HG03108 (cell line): ENCODE data around the gene ABCB1.
A peak's percentile ranks its signal among the peaks of the same experiment; 100 is the strongest.

Source experiments
- ATAC-seq: cut with Tn5 transposase; IDR thresholded peaks from one replicate; pipeline ENCODE4 v1.9.1; 2021; ENCODE audit warnings: moderate library complexity; ENCODE audit not compliant: unreplicated experiment

The ABCB1 gene

DNA sequence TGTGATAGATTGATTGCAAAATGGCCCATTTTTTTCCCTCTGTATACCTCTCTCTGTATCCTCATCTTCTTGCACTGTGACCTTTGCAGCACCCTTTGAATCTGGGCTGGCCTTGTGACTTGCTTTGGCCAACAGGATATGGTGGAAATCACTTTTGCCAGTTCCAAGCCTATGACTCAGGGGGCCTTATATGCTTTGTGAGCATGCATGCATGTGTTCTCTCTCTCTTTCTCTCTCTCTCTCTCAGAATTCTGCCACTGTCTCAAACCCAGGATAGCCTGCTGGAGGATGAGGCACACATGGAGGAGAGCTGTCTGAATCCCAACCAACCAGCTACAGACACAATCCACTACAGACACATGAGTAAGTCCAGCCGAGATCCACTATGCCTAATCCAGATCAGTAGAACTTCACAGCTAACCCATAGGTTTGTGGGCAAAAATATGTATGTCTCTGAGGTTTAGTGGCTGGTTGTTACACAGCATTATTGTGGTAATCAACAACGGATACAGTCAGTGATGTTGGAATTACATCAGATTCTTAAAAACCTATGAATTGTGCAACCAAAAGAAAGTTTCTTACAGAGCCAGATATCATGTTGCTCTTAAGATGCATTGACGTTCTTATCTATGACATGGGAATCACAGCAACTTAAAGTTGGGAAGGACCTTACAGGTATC is 83.4 kb downstream of the ABCB1 start:
- no peak for ATAC-seq

DNA sequence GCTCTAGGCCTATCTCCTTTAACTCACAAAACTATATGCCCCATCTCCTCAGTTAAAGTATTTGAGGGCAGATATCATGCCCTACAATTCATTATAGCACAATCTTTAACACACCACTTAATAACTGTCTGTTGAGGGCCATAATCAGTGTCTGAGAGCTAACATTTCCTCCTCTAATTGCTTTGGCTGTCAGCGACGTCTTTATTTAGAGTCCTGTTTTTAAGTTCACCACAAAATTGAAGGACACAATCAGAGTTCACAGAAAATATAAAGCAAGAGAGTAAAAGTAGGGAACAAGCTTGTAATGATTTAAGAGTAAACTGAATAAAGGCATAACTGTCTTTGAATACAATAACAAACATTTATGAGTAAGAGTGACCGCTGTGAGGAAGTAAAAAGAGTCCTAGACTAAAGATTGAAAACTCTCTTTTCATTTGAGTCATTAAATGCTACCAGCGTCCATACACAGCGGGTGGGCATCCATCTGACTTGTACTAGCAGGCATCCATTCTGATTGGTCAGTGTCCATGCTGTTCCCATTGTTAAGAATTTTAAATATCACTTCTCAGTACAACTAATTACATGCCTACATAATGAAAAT is 86.8 kb downstream of the ABCB1 start:
- ATAC-seq, result no peak

DNA sequence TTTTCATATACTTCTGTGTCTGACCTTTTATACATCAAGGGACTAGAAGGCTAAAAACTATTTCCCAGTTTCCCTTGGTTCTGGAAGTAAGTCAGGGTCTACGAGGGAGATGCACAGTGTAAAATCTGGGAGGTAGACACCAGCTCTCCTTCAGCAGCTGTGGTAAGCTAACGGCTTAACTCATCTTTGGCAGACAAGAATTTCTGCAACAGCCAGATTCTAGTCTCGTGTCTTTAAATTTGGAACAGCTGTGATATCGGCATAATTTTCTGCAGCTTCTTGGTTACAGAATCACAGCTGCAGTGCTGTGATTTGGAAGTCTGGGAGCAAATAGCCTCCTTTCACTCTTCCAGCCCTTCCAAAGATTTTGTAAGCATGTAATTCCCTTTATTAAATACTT is 87.8 kb downstream of the ABCB1 start:
- ATAC-seq, result no peak

DNA sequence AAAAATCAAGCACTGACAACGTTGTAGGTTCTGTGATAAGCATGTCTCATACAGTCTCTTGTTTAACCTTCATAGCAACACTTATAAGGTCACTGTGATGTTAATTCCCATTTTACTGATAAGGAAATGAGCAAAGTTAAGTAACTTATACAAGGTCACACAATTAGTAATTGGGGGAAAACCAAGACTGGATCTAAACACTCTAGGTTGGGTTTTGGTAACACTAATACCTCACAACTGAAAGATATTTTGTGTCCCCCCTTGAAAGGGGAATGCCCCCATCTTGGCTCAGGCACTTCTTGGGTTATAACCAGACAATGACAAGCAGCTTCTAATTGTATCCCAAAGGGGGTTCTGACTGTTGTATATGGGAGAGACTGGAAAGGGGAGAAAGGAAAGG is 89.2 kb downstream of the ABCB1 start:
- no peak for ATAC-seq

DNA sequence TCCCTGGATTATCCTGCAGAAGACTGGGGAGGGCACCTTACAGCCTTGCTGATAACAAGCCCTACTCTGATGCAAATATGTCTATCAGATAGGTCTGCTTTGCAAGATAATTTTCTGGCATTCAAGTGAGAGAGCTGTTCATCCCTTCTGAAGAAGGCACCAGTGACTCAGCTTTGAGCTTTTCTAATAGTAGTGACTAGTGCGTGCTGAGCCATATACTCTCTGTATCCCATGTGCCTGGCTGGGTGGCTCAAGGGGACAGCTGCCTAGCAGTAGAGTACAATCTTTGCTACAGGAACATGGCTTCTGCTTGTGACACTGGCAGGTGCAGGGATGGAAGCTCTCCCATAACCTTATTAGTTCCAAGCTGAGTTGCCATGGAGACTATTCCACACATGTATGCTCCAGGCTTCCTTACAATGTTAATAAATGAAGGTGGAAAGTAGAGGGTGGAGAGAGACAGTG is 90.2 kb downstream of the ABCB1 start:
- no peak for ATAC-seq

DNA sequence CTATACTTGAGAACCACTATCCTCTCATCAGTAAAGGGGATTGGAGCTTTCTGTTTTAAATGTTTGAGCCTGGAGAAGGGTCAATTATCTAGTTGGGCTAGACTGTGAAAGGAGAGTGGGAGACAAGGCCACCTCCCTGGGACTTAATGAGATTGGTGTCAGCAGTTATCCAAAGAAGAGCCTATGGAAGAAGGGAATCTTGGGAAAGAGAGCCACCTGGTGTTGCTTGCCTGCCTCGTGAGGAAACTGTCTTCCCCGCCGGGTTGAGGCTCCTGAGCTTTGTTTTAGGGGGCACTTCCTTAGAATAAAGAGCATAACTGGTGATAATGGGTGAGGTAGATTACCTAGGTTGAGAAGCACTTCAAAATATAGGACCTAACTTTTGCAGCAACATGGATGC is 93.2 kb downstream of the ABCB1 start:
- no peak for ATAC-seq

DNA sequence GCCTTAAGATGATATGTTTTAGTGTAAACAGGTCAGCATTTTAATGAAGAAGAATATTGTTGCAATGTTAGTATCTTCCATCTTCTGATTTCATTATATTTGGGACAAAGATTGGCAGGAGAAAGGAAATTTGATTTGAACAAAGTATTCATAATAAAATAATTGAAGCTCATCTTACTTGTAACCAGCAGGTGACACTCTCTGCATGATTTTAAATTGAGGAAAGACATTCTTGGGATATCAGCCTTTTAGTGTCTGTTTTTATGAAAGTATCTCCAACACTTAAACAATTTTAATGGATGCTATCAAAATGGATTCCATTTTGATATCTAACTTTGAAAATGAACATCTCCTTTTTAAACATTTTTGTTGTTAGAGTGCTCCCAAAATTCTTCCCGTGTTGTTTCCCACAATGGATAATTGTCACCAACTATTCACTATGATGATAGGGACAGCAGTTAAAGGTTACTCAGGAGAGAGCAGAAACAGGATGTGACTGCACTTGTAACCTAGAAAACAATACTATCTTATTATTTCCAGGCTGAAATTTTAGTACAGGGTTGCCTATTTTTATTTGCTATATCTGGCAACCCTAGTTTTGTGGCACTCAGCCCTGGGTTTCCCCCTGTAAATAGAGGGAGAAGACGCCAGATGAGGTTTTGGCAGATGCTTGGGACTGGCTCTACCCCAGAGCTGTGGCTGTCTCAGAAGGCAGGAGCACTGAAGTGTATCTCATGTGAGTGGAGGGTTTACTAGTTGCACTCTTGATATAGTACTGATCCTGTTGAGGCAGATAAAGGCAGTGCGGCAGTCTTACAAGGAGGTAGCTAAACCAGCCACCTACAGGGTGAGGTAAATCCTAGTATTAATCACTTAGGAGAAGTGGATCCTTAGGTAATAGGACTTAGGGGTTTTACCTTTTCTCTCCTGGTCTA is 94.2 kb downstream of the ABCB1 start:
- no peak for ATAC-seq

DNA sequence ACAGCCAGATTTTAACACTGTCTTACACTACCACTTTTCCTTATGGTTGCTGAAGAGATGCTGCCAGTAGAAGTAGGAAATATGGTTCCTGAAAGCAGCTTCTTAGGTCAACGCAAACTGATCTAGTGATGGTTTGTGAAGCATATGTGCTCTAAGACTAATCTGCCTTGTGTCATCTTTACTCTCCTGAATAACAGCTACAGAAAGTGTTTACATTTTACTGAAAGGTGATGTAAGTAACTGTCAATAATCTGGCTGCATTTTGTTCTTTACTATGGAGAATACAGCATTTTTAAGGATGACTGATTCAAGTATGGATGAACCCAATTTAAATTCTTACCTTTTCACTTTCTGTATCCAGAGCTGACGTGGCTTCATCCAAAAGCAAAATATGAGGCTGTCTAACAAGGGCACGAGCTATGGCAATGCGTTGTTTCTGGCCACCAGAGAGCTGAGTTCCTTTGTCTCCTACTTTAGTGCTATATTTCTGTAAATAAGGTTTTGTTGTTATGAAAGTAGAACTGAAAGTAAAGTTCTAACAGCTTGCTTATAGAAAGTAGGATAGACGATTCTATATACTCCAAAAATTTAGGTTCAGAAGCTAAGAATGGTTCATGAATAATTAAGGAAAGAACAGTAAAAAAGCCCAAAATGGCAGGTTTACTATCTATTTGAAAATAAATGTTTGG is 95.0 kb downstream of the ABCB1 start:
- ATAC-seq, result no peak

DNA sequence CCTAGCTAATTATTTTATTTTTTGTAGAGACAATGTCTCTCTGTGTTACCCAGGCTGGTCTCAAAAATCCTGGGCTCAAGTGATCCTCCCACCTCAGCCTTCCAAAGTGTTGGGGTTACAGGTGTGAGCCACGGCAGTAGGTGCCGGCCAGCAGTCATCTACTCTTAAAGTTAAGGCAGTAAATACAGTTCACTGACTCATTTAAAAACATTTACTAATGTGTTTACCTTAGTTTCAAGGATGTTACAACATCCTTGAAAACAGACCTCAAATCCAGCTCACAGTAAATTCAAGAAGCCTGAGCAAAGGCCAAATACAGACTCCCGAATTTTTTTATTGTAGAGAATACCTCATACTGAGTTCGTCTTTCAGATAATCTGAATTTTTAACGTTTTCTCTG is 95.6 kb downstream of the ABCB1 start:
- ATAC-seq, result no peak

DNA sequence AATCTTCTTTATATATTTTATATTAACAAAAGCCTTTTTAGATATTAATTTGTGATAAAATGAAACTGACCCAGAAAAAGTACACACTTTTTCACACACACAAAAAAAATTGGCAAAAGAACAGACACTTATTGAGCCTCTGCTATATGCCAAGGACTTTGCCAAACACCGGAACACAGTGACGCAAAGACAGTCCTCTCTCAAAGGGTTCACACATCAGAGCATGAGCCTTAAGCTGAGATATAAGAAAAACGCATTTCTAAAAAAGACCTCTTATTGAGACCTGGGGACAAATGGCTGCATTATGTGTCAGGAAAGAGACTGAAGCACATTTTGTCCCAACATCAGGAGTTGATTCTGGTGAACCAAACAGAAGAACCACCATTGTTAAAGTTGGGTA is 101.2 kb downstream of the ABCB1 start:
- no peak for ATAC-seq

DNA sequence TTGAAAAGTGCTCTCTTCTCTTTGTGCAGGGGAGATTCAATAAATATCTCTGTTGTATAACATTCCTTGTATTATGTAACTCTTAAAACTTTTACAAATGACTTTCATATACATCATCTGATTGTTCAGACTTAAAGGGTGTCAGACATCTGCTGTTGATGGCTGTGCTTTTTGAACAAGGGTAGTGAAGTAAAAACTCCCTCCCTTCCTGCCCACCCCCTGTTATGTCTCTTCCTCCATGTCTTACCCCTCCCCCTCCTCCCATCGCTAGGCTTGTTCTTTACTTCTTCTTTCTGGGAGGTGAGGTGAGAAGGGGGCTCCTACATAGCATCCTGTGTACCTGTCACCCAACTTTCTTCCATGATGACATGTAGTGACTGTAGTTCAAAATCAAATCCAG is 101.8 kb downstream of the ABCB1 start:
- ATAC-seq, result no peak

DNA sequence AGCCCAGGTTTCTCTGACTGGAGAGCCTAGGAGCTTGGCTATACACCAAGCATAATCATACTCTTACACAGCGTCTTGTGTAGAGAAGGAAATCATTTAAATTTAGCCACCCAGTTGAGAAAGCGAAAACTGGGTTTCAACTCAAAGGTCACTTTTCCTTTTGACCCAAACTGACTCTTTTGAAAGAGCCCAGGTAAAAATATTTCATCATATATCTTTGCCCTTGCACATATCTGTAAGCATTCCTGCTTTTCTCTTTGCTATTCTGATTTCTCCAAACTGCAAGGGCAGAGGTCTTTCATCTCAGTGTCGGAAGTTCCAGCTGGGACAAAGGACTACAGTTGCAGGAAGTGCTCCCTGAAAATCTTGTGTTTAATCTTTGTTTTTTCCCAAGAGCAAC is 103.2 kb downstream of the ABCB1 start:
- ATAC-seq, result no peak

DNA sequence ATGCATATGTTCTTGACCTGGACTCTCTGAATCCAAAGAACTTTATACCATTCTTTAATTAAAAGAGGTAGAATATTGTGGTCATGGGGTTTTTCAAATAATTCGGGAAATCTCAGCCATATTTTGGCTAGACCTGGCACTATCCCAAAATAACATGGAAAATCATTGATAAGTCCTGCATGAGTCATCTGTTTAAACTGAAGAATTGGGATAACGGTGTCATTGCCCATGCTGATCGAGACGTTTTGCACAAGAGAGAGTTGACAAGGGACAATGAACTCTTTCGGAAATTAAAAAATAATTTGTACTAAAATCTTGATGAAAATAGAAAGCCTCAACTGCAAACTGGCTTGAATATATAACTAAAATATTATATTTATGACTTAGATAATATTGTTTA is 105.3 kb downstream of the ABCB1 start:
- ATAC-seq, result no peak

DNA sequence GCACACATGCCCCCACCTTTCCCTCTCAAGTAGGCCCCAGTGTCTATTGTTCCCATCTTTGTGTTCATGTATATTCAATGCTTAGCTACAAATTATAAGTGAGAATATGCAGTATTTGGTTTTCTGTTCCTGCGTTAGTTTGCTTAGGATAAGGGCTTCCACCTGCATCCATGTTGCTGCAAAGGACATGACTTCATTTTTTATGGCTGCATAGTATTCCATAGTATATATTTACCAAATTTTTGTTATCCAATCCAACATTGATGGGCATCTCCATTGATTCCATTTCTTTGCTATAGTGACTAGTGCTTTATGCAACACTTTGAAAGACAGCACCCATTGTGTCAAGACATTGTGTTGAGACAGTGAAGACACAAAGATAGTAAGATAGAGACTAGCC is 106.2 kb downstream of the ABCB1 start:
- ATAC-seq, result no peak

DNA sequence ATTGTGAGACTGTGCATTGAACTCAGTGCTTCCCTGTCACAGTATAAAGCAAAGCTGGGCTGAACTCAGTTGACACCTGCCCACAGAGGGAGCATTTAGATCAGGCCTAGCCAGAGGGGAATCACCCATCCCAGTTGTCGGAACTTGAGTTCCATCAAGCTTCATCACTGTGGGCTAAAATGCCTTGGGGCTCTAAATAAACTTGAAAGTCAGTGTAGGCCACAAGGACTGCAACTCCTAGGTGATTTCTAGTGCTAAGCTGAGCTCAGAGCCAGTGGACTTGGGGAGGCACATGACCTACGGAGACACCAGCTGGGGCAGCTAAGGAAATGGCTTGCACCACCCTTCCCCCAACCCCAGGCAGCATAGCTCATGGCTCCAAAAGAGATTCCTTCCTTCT is 117.6 kb downstream of the ABCB1 start:
- ATAC-seq, result no peak

DNA sequence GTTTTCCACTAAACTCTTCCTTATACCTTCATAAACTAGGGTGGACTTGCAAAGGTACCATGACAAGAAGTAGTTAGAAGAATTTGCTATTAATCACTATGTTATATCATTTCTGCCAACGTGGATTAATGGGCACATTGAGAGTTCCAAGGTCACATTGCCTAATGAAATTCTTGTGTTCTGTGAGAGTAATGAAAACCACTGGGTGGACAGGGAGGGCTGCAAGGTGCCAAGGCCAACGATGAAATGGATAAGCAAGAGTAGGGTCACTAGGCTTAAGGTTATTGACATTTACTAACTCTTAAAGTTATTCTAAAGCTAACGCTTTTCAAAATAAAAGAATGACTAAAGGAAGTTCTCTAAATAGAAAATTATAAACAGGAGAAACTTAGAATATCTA is 118.6 kb downstream of the ABCB1 start:
- ATAC-seq, result no peak

DNA sequence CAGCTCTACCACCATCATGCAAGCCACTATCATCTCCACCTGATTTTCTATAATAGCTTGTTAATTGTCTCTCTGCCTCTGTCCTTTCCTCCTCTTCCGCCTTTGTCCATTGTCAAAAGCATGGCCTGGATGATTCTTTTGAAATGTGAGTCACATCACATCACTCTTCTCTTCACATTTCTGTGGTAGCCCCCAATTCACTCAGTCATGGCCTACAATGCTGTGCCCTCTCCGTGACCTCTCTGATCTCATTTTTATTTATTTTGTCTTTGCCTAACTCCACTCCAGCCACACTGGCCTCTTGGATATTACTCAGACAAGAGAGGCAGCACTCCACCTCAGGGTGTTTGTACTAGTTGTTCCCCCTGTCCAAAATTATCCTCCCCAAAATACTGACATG is 120.3 kb downstream of the ABCB1 start:
- ATAC-seq, result no peak

DNA sequence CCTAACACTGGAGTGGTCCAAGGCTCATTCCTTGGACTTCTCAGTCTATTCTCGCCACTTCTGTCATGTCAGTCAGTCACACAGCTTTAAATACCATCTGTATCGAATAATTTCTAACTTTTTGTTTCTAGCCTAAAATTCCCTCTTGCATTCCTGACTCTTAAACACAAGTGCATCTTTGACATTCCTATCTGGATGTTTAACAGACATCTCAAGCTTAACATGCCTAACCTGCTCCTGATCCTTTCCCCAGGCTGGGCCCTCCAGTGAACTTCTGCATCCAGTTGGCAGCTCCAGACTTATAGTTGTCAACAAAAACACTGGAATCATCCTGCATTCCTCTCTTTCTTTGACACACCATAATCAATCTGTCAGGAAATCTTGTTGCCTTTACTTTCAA is 120.7 kb downstream of the ABCB1 start:
- ATAC-seq, result no peak

DNA sequence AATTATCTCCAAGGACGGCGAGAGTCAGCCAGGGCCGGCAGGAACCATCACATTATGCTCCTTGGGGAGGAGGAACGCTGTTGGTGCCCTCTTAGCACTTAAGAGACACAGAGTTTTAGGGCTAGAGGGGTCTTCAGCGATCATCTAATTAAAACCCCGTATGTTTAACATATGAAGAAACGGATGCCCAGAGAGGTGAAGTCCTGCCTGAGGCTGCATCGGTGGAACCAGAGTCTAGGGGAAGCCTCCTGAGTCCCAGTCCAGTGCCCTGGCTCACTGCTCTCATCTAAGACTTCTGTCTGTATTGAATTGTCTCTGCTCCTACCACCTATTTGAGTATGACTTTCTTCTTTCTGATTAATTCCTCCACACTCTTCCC is 124.5 kb downstream of the ABCB1 start:
- no peak for ATAC-seq

DNA sequence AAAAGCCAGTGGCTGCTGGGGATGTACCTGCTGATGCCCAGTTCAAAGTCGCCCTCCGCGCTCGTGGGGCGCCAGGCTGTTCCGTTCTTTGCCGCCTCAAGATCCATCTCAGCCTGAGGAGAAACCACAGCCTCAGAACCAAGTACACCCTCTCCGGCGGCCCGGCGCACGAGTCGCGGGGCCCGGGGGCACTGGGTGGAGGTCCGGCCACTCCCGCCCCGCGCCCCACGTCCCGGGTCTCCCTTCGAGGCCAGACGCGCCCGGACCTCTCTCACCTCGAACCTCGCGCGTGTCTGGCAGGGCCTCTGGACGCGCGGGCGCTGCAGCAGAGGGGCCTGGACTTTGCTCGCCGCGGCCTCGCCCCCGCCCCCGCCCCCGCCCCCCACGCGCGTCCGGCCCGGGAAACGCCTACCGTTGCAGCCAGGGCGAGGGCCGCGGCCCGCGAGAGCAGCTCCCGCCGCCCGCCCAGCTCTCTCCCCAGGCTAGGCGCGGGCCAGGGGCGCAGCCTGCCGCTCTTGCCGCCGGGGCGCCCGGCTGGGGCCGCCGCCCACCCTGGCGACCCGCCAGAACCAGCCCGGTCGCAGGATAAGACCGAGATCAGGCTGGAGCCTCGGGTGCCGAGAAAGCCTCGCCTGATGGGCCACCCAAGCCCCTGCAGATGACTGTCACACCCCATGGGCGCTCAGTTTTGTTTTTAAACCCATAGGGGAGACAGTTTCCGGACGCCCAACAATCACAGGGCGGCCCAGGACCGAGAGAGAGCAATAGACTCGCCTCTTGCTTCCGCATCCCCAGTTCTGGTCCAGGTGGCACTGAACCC is 125.1 kb downstream of the ABCB1 start, which contains the start of gene ABCB4:
TSS of gene ABCB4 (minus strand) at position 322 of the 820 bp plus-strand sequence. CDS start at position 107, 215 bp downstream.
- ATAC-seq, result peak; percentile 21
